Fibroblast of skin of right quadriceps (primary cell): Measurements from ENCODE around the gene SLC5A1.
A peak's percentile ranks its signal among the peaks of the same experiment; 100 is the strongest.

ENCODE experiments used
- DNase-seq: peaks from one replicate; pipeline ENCODE4 v3.0.0-alpha.2; 2013

SLC5A1 gene

GRCh38 chr22:32042924-32043323, at the start of gene SLC5A1:
SLC5A1 (plus strand) TSS chr22:32043261; CDS start chr22:32043282, 21 bp downstream.
- DNase-seq = no peak

GRCh38 chr22:31995046-31995445, 48.0 kb upstream of the SLC5A1 start:
- no peak for DNase-seq

GRCh38 chr22:31995807-31996206, 47.3 kb upstream of the SLC5A1 start:
- DNase-seq = no peak

- no peak for DNase-seq
These were observed 44.2 kb upstream of the SLC5A1 start for GRCh38 chr22:31998784-31999385.

- DNase-seq = no peak
These were observed 42.9 kb upstream of the SLC5A1 start for GRCh38 chr22:32000181-32000580.

- peak; percentile 5 for DNase-seq
These were observed 37.6 kb upstream of the SLC5A1 start for GRCh38 chr22:32005453-32005852.

GRCh38 chr22:32013200-32013599, 29.9 kb upstream of the SLC5A1 start:
- DNase-seq = no peak

- DNase-seq = no peak
These were observed 27.0 kb upstream of the SLC5A1 start for GRCh38 chr22:32016081-32016480.

GRCh38 chr22:32018056-32018455, 25.0 kb upstream of the SLC5A1 start:
- DNase-seq = no peak

GRCh38 chr22:32020117-32020516, 22.9 kb upstream of the SLC5A1 start:
- peak; percentile 77 for DNase-seq

GRCh38 chr22:32021716-32022115, 21.3 kb upstream of the SLC5A1 start:
- DNase-seq = no peak

- DNase-seq = no peak
These were observed 19.7 kb upstream of the SLC5A1 start for GRCh38 chr22:32023251-32023827.

- no peak for DNase-seq
These were observed 18.3 kb upstream of the SLC5A1 start for GRCh38 chr22:32024796-32025195.

GRCh38 chr22:32030518-32031247, 12.4 kb upstream of the SLC5A1 start:
- DNase-seq = no peak

- DNase-seq = no peak
These were observed 11.6 kb upstream of the SLC5A1 start for GRCh38 chr22:32031466-32031865.

- no peak for DNase-seq
These were observed 8.8 kb upstream of the SLC5A1 start for GRCh38 chr22:32034275-32034674.

GRCh38 chr22:32037236-32037635, 5.8 kb upstream of the SLC5A1 start:
- DNase-seq = no peak

- DNase-seq = no peak
These were observed 2.6 kb upstream of the SLC5A1 start for GRCh38 chr22:32040324-32040904.

- no peak for DNase-seq
These were observed 330 bp downstream of the SLC5A1 start for GRCh38 chr22:32043391-32043790.

- DNase-seq = no peak
These were observed 1.4 kb downstream of the SLC5A1 start for GRCh38 chr22:32044477-32044876.

GRCh38 chr22:32044913-32045312, 1.9 kb downstream of the SLC5A1 start:
- DNase-seq = no peak

- DNase-seq = no peak
These were observed 5.0 kb downstream of the SLC5A1 start for GRCh38 chr22:32048069-32048468.

GRCh38 chr22:32050678-32051515, 7.8 kb downstream of the SLC5A1 start:
- peak; percentile 75 for DNase-seq
